ENCODE measurements around the gene ANKRD7.

GRCh38 chr7:118222591-118222990, 1.9 kb upstream of the ANKRD7 start:
- TF ChIP-seq CTCF (IDR thresholded peaks at IDR 0.05) (no peak), ZFX (IDR thresholded peaks at IDR 0.05; ENCODE audit: borderline replicate concordance) (no peak)

All from 22Rv1 (cell line).